NCI-H2196 (cell line): ENCODE results near the gene MEGF6.

Experiments used
- DNase-seq: peaks from one replicate; lab custom pipeline; 2025; ENCODE audit not compliant: unreplicated experiment; lab: John Stamatoyannopoulos, UW

The MEGF6 gene

GRCh38 chr1:3527774-3528173 lies 83.5 kb downstream of the MEGF6 start:
- no peak for DNase-seq

- peak; percentile 25 for DNase-seq
These were observed 85.5 kb downstream of the MEGF6 start for GRCh38 chr1:3525551-3526482.

GRCh38 chr1:3524556-3525203 lies 86.6 kb downstream of the MEGF6 start:
- no peak for DNase-seq

- no peak for DNase-seq
These were observed 87.3 kb downstream of the MEGF6 start for GRCh38 chr1:3523980-3524379.

GRCh38 chr1:3522564-3523265 lies 88.6 kb downstream of the MEGF6 start:
- no peak for DNase-seq

DNA sequence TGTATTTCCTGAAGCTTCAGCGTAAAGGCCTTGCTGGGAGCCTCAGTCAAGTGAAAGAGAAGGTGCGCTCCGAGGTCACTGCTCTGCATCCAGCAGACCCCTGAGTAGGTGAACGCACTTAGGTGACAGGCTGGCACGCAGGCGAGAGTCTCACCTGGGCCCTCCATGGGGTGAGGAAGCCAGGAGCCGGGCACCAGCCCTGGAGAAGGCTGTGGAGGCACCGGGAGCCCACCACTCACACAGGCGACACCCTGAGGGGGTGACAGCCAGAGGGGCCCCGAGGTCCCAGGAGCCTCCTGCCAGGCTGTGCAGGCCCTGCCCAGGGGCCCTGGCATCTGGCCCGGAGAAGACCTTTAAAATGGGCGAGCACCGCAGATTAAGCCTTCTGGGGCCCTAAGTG lies 89.2 kb downstream of the MEGF6 start:
- no peak for DNase-seq

- no peak for DNase-seq
These were observed 89.9 kb downstream of the MEGF6 start for GRCh38 chr1:3521426-3521825.

- no peak for DNase-seq
These were observed 90.6 kb downstream of the MEGF6 start for GRCh38 chr1:3520419-3521378.

- no peak for DNase-seq
These were observed 91.9 kb downstream of the MEGF6 start for GRCh38 chr1:3519301-3519885.

GRCh38 chr1:3518756-3519155 lies 92.6 kb downstream of the MEGF6 start:
- no peak for DNase-seq

DNA sequence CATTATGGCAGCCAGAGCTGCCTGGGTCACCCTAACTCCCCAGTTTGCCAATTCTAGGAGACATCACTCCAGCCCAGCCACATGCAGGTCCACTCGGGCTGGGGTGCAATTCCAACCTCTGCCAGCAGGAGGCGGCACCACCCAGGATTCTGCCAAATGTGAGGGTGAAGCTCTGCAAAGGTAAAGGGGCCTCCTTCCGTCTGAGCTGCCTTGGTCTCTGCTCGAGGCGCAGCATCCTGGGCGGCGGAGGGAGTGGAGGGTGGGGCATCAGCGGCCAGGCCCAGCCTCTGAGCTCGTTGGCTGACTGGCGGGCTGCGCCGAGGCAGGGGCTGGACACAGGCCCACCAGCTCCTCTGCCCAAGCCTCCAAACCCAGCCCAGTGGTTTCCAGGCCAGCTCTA lies 93.1 kb downstream of the MEGF6 start:
- DNase-seq = no peak

DNA sequence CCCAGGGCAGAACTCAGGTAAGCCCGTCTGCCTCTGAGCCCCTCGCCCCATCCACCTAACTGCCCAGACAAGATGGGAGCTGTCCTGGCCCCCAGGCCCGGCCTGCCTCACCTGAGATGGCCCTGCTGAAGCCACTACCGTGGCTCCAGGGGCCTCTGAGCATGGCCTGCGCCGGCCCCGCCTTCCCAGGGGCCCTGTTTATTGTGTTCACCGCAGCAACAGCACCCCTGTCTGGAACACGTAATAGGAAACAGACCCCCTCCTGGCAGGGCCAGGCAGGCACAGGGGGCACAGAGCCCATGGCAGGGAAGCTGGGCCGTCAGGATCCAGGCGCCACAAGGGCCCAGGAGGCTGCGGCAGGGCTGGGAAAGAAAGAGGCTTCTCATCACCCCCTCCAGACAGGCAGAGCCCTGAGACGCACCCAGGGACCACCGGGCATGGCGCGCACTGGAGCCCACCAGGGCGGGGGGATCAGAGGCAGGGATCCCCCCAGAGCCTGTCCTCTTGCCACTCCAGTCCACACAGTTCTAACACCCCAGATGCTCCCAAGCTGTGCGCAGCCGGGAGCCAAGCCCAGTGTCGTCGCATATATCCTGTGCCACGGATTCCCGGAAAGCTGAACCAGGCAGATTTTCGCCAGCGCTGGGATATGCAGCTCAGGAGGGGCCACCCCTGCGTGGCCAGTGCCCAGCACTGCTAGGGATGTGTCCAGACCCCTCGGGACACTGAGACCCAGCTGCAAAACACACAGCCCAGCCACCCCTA lies 94.2 kb downstream of the MEGF6 start:
- DNase-seq = no peak

- DNase-seq = no peak
These were observed 94.8 kb downstream of the MEGF6 start for GRCh38 chr1:3516481-3516869.

- no peak for DNase-seq
These were observed 95.4 kb downstream of the MEGF6 start for GRCh38 chr1:3515774-3516480.

- DNase-seq = no peak
These were observed 96.0 kb downstream of the MEGF6 start for GRCh38 chr1:3515272-3515671.

GRCh38 chr1:3514404-3514803 lies 96.9 kb downstream of the MEGF6 start:
- peak; percentile 24 for DNase-seq

- no peak for DNase-seq
These were observed 99.5 kb downstream of the MEGF6 start for GRCh38 chr1:3511856-3512255.

- no peak for DNase-seq
These were observed 100.0 kb downstream of the MEGF6 start for GRCh38 chr1:3511306-3511705.

- DNase-seq = no peak
These were observed 100.4 kb downstream of the MEGF6 start for GRCh38 chr1:3510956-3511250.
